ENCODE results near the gene DYNC2I2.

- TF ChIP-seq CTCF (conservative IDR thresholded peaks at IDR 0.05; ENCODE audit: low read depth, low read length) (no peak), POLR2A (IDR thresholded peaks at IDR 0.05; ENCODE audit: low read depth, low read length) (no peak), CHD1 (IDR thresholded peaks at IDR 0.05; ENCODE audit: low read depth, low read length) (no peak), MAZ (IDR thresholded peaks at IDR 0.05; ENCODE audit: borderline replicate concordance, low read depth, low read length) (no peak), CEBPB (IDR thresholded peaks at IDR 0.05; ENCODE audit: low read depth, low read length) (no peak), BHLHE40 (IDR thresholded peaks at IDR 0.05; ENCODE audit: low read depth, low read length) (no peak), RFX5 (IDR thresholded peaks at IDR 0.05; ENCODE audit: low read depth, low read length) (no peak), MAFK (IDR thresholded peaks at IDR 0.05; ENCODE audit: low read depth, low read length) (no peak), RAD21 (IDR thresholded peaks at IDR 0.05; ENCODE audit: low read length) (no peak), MXI1 (IDR thresholded peaks at IDR 0.05; ENCODE audit: borderline replicate concordance, low read depth, low read length) (no peak), FOS (IDR thresholded peaks at IDR 0.05; ENCODE audit: low read depth, low read length) (no peak), ELK1 (IDR thresholded peaks at IDR 0.05; ENCODE audit: borderline replicate concordance, low read depth, low read length) (no peak), SMC3 (IDR thresholded peaks at IDR 0.05; ENCODE audit: low read depth, low read length) (no peak), USF2 (IDR thresholded peaks at IDR 0.05; ENCODE audit: low read depth, low read length) (no peak)
Observed at GRCh38 chr9:128588581-128589233, 67.9 kb downstream of the DYNC2I2 start.
